Skin of body (tissue), 2 donors: ENCODE data around the gene SPATA33. TPM values are rescaled to one million over a fixed set of nuclear protein-coding genes. Genes with fewer than 3 reads are reported as not detected.
A peak's percentile ranks its signal among the peaks of the same experiment; 100 is the strongest.

ENCODE experiments used
- DNase-seq: peaks from one replicate; lab custom pipeline; 2025; lab: John Stamatoyannopoulos, UW
- total RNA-seq: library from RNA; depleted of rRNA; stranded (reverse); fragments of >200 nt; gene quantifications from one replicate; pipeline ENCODE4 v1.2.3, GENCODE V29; 2014

Gene SPATA33
- 3.4 TPM for total RNA-seq

- DNase-seq: peak; percentile 75
Observed at GRCh38 chr16:89657442-89658220, at the start of gene SPATA33, which contains the start of gene CHMP1A. SPATA33 (plus strand) TSS chr16:89657836; CDS start chr16:89657912, 76 bp downstream. CHMP1A (minus strand) TSS chr16:89657708; CDS start chr16:89657588, 120 bp downstream.

GRCh38 chr16:89607937-89608740 lies 49.5 kb upstream of the SPATA33 start:
- no peak for DNase-seq

- no peak for DNase-seq
Observed at GRCh38 chr16:89610108-89610453, 47.6 kb upstream of the SPATA33 start.

GRCh38 chr16:89612415-89613166 lies 45.0 kb upstream of the SPATA33 start:
- DNase-seq: no peak

GRCh38 chr16:89613231-89613953 lies 44.2 kb upstream of the SPATA33 start, which contains the start of gene DPEP1:
DPEP1 (plus strand) TSS chr16:89613642; CDS start chr16:89630411, 16,769 bp downstream.
- DNase-seq: no peak

- no peak for DNase-seq
Observed at GRCh38 chr16:89613954-89614459, 43.6 kb upstream of the SPATA33 start.

- no peak for DNase-seq
Observed at GRCh38 chr16:89615176-89615575, 42.5 kb upstream of the SPATA33 start.

- DNase-seq: no peak
Observed at GRCh38 chr16:89615596-89616090, 42.0 kb upstream of the SPATA33 start.

- no peak for DNase-seq
Observed at GRCh38 chr16:89616623-89617022, 41.0 kb upstream of the SPATA33 start.

GRCh38 chr16:89617036-89617435 lies 40.6 kb upstream of the SPATA33 start:
- DNase-seq: no peak

- no peak for DNase-seq
Observed at GRCh38 chr16:89618109-89618998, 39.3 kb upstream of the SPATA33 start.

GRCh38 chr16:89619840-89620239 lies 37.8 kb upstream of the SPATA33 start:
- DNase-seq: no peak

- DNase-seq: no peak
Observed at GRCh38 chr16:89620406-89620841, 37.2 kb upstream of the SPATA33 start.

- DNase-seq: no peak
Observed at GRCh38 chr16:89621136-89621697, 36.4 kb upstream of the SPATA33 start.

- DNase-seq: no peak
Observed at GRCh38 chr16:89621698-89622409, 35.8 kb upstream of the SPATA33 start.

- DNase-seq: no peak
Observed at GRCh38 chr16:89623511-89624261, 34.0 kb upstream of the SPATA33 start.
